Measurements from ENCODE around the gene GRN. TPM values are rescaled to one million over a fixed set of nuclear protein-coding genes. Genes with fewer than 3 reads are reported as not detected.
"Not testable (repeated sequence)": the region's sequence is repeated elsewhere in the genome, so short reads cannot be mapped to it uniquely, and the experiment has no call there.

GRN gene
- total RNA-seq, 6 donors from 2014 or later = 439 to 1,887 (median 1,220) TPM

DNA sequence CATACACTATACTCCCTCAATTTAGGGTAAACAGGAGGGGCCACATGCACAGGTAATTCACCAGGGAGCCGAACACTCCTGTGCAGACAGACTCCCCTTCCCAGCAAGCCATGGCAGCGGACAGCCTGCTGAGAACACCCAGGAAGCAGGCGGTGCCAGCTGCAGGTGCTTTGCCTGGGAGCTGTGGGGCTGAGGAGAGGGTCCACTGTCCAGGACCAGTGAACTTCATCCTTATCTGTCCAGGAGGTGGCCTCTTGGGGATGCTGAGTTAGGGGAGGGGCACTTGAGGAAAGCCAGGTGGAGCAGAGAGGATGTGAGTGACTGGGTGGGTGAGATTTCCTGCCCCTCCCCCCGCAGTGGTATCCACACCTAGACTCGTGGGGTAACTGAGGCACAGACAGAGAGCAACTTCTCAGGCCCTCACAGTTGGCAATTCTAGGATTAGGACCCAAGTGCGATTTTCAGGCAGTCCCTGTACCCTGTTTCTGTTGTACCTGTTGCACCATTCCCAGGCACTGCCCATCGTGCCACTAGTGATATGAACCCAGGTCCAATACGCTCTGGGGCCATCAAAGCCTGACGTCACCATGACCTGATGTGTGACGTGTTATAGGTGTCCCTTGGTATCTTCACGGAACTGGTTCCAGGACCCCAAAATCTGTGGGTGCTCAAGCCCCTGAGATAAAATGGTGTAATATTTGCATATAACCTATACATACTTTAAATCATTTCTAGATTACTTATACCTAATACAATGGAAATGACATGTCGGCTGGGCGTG lies 1.2 kb downstream of the GRN start:
- Histone ChIP-seq H3K27ac (peak overlapping the region; percentile 83 to 96 (median 93)), H3K36me3 (peaks cover 9 to 29% (median 24%) of the 10 kb centered on the region in 4 donors), H3K4me1 (peaks cover 6 to 44% (median 26%) of the 10 kb centered on the region in 4 donors), H3K4me3 (peak overlapping the region in 3 of 4 donors; percentile 62 to 79 (median 66)), H3K27me3 (no peaks in the 10 kb centered on the region), H3K9me3 (no peaks in the 10 kb centered on the region)
- no peak for DNase-seq
- TF ChIP-seq, protein P1, sequence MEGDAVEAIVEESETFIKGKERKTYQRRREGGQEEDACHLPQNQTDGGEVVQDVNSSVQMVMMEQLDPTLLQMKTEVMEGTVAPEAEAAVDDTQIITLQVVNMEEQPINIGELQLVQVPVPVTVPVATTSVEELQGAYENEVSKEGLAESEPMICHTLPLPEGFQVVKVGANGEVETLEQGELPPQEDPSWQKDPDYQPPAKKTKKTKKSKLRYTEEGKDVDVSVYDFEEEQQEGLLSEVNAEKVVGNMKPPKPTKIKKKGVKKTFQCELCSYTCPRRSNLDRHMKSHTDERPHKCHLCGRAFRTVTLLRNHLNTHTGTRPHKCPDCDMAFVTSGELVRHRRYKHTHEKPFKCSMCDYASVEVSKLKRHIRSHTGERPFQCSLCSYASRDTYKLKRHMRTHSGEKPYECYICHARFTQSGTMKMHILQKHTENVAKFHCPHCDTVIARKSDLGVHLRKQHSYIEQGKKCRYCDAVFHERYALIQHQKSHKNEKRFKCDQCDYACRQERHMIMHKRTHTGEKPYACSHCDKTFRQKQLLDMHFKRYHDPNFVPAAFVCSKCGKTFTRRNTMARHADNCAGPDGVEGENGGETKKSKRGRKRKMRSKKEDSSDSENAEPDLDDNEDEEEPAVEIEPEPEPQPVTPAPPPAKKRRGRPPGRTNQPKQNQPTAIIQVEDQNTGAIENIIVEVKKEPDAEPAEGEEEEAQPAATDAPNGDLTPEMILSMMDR (IDR thresholded peaks at IDR 0.05) = no peak
- no peak for TF ChIP-seq POLR2AphosphoS5 (IDR thresholded peaks at IDR 0.05)
- no peak for TF ChIP-seq POLR2A (IDR thresholded peaks at IDR 0.05)
- no peak for TF ChIP-seq EP300 (IDR thresholded peaks at IDR 0.05)
- WGBS, 2 donors = 66 to 74% methylated on average over 11 to 13 of the region's 13 CpGs
- ATAC-seq (ENCODE audit: low FRiP score in 2 of 2) = no peak

DNA sequence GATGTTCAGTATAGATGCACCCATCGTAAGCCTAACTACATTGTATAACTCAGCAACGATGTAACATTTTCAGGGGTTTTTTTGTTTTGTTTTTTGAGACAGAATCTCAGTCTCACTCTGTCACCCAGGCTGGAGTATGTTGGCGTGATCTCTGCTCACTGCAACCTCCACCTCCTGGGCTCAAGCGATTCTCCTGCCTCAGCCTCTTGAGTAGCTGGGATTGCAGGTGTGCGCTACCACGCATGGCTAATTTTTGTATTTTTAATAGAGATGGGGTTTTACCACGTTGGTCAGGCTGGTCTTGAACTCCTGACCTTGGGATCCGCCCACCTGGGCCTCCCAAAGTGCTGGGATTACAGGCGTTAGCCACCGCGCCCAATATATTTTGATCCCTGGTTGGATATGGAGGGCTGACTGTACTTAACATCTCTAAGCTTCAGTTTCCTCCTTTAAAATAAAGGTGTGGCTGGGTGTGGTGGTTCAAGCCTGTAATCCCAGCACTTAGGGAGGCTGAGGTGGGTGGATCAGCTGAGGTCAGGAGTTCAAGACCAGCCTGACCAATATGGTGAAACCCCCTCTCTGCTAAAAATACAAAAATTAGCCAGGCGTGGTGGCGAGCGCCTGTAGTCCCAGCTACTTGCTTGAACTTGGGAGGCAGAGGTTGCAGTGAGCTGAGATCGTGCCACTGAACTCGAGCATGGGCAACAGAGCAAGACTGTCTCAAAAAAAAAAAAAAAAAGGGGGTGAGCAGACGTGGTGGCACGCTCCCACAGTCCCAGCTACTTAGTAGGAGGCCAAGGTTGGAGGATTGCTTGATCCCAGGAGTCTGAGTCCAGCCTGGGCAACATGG lies 2.3 kb downstream of the GRN start:
- Histone ChIP-seq H3K4me3 (peak overlapping the region in 1 of 4 donors; percentile 79), H3K4me1 (peaks cover 6 to 44% (median 26%) of the 10 kb centered on the region in 4 donors), H3K36me3 (peaks cover 18 to 41% (median 36%) of the 10 kb centered on the region in 4 donors), H3K27ac (peak overlapping the region in 3 of 4 donors; percentile 14 to 43 (median 30))
- H3K27me3 ChIP-seq; ATAC-seq (ENCODE audit: low FRiP score in 2 of 2); DNase-seq; H3K9me3 ChIP-seq: not testable (repeated sequence)
- 78 to 83% methylated on average over 18 of the region's 18 CpGs for WGBS, 2 donors

DNA sequence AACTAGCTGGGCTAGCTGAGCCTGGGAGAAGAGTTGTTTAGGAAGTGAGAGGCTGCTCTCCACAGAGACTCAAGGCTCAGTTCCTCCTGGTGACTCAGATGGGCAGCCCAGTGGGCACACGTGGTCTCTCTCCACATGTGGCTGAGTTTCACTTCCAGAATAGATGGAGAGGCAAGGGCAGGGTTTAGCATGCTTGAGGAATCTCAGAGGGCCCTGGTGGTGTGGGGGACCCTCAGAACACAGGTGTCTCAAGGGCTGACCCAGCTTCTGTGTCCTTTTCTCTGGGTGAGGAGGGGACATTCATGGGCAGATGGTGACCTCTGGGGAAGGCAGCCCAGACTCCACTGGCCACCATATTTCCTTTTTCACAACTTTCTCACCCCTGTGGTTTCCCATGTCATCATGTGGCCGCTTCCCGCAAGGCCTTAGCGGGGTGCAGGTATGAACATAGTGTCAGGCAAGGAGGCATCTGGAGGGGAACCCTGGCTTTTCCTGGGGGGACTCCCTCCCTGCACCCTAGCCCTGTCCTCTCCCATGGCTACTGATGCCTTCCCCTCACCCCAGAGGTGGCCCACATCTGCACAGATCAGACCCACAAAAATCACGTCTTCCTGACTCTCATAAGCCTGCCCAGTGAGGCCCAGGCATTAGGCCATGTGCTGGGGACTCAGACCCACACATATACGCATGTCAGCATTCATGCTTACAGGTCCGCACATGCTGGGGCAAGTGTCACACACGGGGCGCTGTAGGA lies 3.3 kb downstream of the GRN start:
- Histone ChIP-seq H3K36me3 (peaks cover 18 to 51% (median 43%) of the 10 kb centered on the region in 4 donors), H3K4me1 (peaks cover 6 to 51% (median 26%) of the 10 kb centered on the region in 4 donors), H3K4me3 (no peak overlapping the region), H3K27me3 (no peaks in the 10 kb centered on the region), H3K27ac (peak overlapping the region in 2 of 4 donors; percentile 14 to 43), H3K9me3 (no peaks in the 10 kb centered on the region)
- TF ChIP-seq EP300 (IDR thresholded peaks at IDR 0.05) = no peak
- TF ChIP-seq POLR2A (IDR thresholded peaks at IDR 0.05) = peak in 1 of 4 donors; percentile 44
- DNase-seq = peak in 1 of 2 donors; percentile 76
- peak in 1 of 2 donors; percentile 50 for ATAC-seq (ENCODE audit: low FRiP score in 2 of 2)
- 56 to 70% methylated on average over 6 to 9 of the region's 9 CpGs for WGBS, 2 donors

DNA sequence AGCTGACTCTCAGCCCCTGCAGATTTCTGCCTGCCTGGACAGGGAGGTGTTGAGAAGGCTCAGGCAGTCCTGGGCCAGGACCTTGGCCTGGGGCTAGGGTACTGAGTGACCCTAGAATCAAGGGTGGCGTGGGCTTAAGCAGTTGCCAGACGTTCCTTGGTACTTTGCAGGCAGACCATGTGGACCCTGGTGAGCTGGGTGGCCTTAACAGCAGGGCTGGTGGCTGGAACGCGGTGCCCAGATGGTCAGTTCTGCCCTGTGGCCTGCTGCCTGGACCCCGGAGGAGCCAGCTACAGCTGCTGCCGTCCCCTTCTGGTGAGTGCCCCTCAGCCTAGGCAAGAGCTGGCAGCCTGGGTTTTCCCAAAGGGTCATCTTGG lies 3.9 kb downstream of the GRN start:
- 87 to 94% methylated on average over 3 to 6 of the region's 6 CpGs for WGBS, 2 donors
- ATAC-seq (ENCODE audit: low FRiP score in 2 of 2) = no peak
- no peak overlapping the region for H3K4me3 ChIP-seq
- TF ChIP-seq POLR2A (IDR thresholded peaks at IDR 0.05) (no peak), EP300 (IDR thresholded peaks at IDR 0.05) (no peak), POLR2AphosphoS5 (IDR thresholded peaks at IDR 0.05) (no peak)
- TF ChIP-seq, protein P1 (IDR thresholded peaks at IDR 0.05) = no peak
- peaks cover 6 to 55% (median 26%) of the 10 kb centered on the region in 4 donors for H3K4me1 ChIP-seq
- H3K27ac ChIP-seq = peak overlapping the region in 1 of 4 donors; percentile 8
- H3K9me3 ChIP-seq = no peaks in the 10 kb centered on the region
- peaks cover 18 to 53% (median 43%) of the 10 kb centered on the region in 4 donors for H3K36me3 ChIP-seq
- DNase-seq = no peak
- no peaks in the 10 kb centered on the region for H3K27me3 ChIP-seq

DNA sequence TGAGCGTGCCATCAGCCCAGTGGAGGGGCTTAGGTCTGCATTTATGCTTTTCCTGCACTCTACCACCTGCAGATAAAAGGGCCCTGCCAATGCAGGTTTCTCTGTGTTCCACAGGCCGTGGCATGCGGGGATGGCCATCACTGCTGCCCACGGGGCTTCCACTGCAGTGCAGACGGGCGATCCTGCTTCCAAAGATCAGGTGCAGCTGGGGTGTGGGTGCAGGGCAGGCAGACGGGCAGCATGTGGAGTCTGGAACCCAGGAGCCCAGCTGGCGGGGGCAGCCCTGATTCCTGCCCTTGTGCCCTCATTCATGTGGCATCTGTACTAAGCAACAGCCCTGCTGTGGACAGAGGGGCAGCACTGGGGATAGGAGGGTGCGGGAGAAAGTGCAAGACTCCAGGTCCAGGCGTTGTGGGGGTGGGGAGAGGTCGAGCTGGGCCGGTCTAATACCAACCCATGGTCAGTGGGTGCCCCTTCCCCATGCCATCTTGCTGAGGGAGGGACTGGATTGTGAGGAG lies 4.5 kb downstream of the GRN start:
- Histone ChIP-seq H3K36me3 (peaks cover 18 to 53% (median 43%) of the 10 kb centered on the region in 4 donors), H3K27me3 (no peaks in the 10 kb centered on the region), H3K9me3 (no peaks in the 10 kb centered on the region), H3K4me1 (peaks cover 6 to 52% (median 21%) of the 10 kb centered on the region in 4 donors), H3K27ac (no peak overlapping the region), H3K4me3 (no peak overlapping the region)
- TF ChIP-seq POLR2A (IDR thresholded peaks at IDR 0.05) (no peak), POLR2AphosphoS5 (IDR thresholded peaks at IDR 0.05) (no peak), EP300 (IDR thresholded peaks at IDR 0.05) (no peak)
- TF ChIP-seq, protein P1 (IDR thresholded peaks at IDR 0.05) = no peak
- WGBS, 2 donors = 94 to 95% methylated on average over 7 to 12 of the region's 12 CpGs
- no peak for ATAC-seq (ENCODE audit: low FRiP score in 2 of 2)
- DNase-seq = no peak
